ENCODE data around the gene OPCML.

Gene OPCML

GRCh38 chr11:132994966-132995365 is 537.3 kb downstream of the OPCML start:
- DNase-seq (ENCODE audit: low read depth in 1 of 2, low spot score in 1 of 2): no peak

- DNase-seq (ENCODE audit: low read depth in 1 of 2, low spot score in 1 of 2): no peak
Measured at GRCh38 chr11:132993991-132994502, 538.3 kb downstream of the OPCML start.

- DNase-seq (ENCODE audit: low read depth in 1 of 2, low spot score in 1 of 2): no peak
Measured at GRCh38 chr11:132992838-132993631, 539.3 kb downstream of the OPCML start.

- DNase-seq (ENCODE audit: low read depth in 1 of 2, low spot score in 1 of 2): no peak
Measured at GRCh38 chr11:132988411-132988810, 543.9 kb downstream of the OPCML start.

- DNase-seq (ENCODE audit: low read depth in 1 of 2, low spot score in 1 of 2): no peak
Measured at GRCh38 chr11:132987936-132988335, 544.4 kb downstream of the OPCML start.

GRCh38 chr11:132983641-132983978 is 548.7 kb downstream of the OPCML start:
- no peak for DNase-seq (ENCODE audit: low read depth in 1 of 2, low spot score in 1 of 2)

GRCh38 chr11:132982772-132983640 is 549.3 kb downstream of the OPCML start:
- DNase-seq (ENCODE audit: low read depth in 1 of 2, low spot score in 1 of 2): no peak

- no peak for DNase-seq (ENCODE audit: low read depth in 1 of 2, low spot score in 1 of 2)
Measured at GRCh38 chr11:132981131-132981956, 551.0 kb downstream of the OPCML start.

- DNase-seq (ENCODE audit: low read depth in 1 of 2, low spot score in 1 of 2): no peak
Measured at GRCh38 chr11:132980670-132981069, 551.6 kb downstream of the OPCML start.

- DNase-seq (ENCODE audit: low read depth in 1 of 2, low spot score in 1 of 2): no peak
Measured at GRCh38 chr11:132977746-132978145, 554.6 kb downstream of the OPCML start.

GRCh38 chr11:132977241-132977640 is 555.1 kb downstream of the OPCML start:
- DNase-seq (ENCODE audit: low read depth in 1 of 2, low spot score in 1 of 2): no peak

GRCh38 chr11:132976115-132976514 is 556.2 kb downstream of the OPCML start:
- no peak for DNase-seq (ENCODE audit: low read depth in 1 of 2, low spot score in 1 of 2)

GRCh38 chr11:132973686-132974085 is 558.6 kb downstream of the OPCML start:
- no peak for DNase-seq (ENCODE audit: low read depth in 1 of 2, low spot score in 1 of 2)

GRCh38 chr11:132972565-132972964 is 559.7 kb downstream of the OPCML start:
- no peak for DNase-seq (ENCODE audit: low read depth in 1 of 2, low spot score in 1 of 2)

- DNase-seq (ENCODE audit: low read depth in 1 of 2, low spot score in 1 of 2): no peak
Measured at GRCh38 chr11:132971351-132971750, 561.0 kb downstream of the OPCML start.

GRCh38 chr11:132969892-132970291 is 562.4 kb downstream of the OPCML start:
- no peak for DNase-seq (ENCODE audit: low read depth in 1 of 2, low spot score in 1 of 2)

GRCh38 chr11:132962041-132962440 is 570.3 kb downstream of the OPCML start:
- DNase-seq (ENCODE audit: low read depth in 1 of 2, low spot score in 1 of 2): no peak

- DNase-seq (ENCODE audit: low read depth in 1 of 2, low spot score in 1 of 2): no peak
Measured at GRCh38 chr11:132961453-132961852, 570.8 kb downstream of the OPCML start.

- DNase-seq (ENCODE audit: low read depth in 1 of 2, low spot score in 1 of 2): no peak
Measured at GRCh38 chr11:132960273-132961078, 571.8 kb downstream of the OPCML start.

GRCh38 chr11:132959693-132960092 is 572.6 kb downstream of the OPCML start:
- no peak for DNase-seq (ENCODE audit: low read depth in 1 of 2, low spot score in 1 of 2)

Measured in activated CD4-positive, alpha-beta T cell treated with anti-CD3 and anti-CD28 coated beads, Interleukin-2, amount 50 U/mL, for 24 hours (primary cell).